Transverse colon (tissue), 4 donors: ENCODE data around the gene ZNRF4. TPM values are rescaled to one million over a fixed set of nuclear protein-coding genes. Genes with fewer than 3 reads are reported as not detected.

ENCODE experiments used
- DNase-seq: peaks from one replicate; pipeline ENCODE4 v3.0.0-alpha.2; 2019
- H3K27ac ChIP-seq, 4 donors: fragments of 200-600 bp; sonication (generic); 2 replicates each; pipeline ENCODE4 v1.5.1; 2016 to 2018; ENCODE audit warnings: inconsistent platforms in 4 of 4
- H3K27me3 ChIP-seq: fragments of 200-600 bp; sonication (generic); 2 replicates; pipeline ENCODE4 v1.5.1; 2017; ENCODE audit warnings: inconsistent platforms
- H3K36me3 ChIP-seq, 4 donors: fragments of 200-600 bp; sonication (generic); 2 replicates each; pipeline ENCODE4 v1.5.1; 2017 to 2019; ENCODE audit warnings: inconsistent platforms in 4 of 4
- H3K4me1 ChIP-seq, 4 donors: fragments of 200-600 bp; sonication (generic); 2 replicates each; pipeline ENCODE4 v1.5.1; 2017 to 2020; ENCODE audit warnings: inconsistent platforms in 4 of 4
- H3K4me3 ChIP-seq, 4 donors: fragments of 200-600 bp; sonication (generic); 1 replicate in 1 of 4; 2 replicates in 3 of 4; pipeline versions ENCODE4 v1.5.1 to v1.6.1; 2017 to 2019; ENCODE audit warnings: inconsistent platforms in 4 of 4
- H3K9me3 ChIP-seq, 2 donors: fragments of 200-600 bp; sonication (generic); 2 replicates each; pipeline ENCODE4 v1.5.1; 2017 to 2019; ENCODE audit warnings: inconsistent platforms in 2 of 2
- CTCF ChIP-seq, 5 experiments: fragments of 200-600 bp in 3 of 5; fragments of 450-650 bp in 2 of 5; sonication (generic) in 3 of 5; IDR thresholded peaks; 1 replicate in 2 of 5; 2 replicates in 3 of 5; pipeline ENCODE4 v1.5.1; 2016 to 2017; ENCODE audit warnings: antibody characterized with exemption in 5 of 5, inconsistent platforms in 3 of 5, mild to moderate bottlenecking in 2 of 5, moderate library complexity in 1 of 5
- EP300 ChIP-seq: sonication (generic); formaldehyde crosslinking; IDR thresholded peaks from one replicate; pipeline ENCODE4 v1.6.1; 2017; ENCODE audit warnings: antibody characterized with exemption, low read depth
- POLR2A ChIP-seq: fragments of 450-650 bp; IDR thresholded peaks from one replicate; pipeline ENCODE4 v1.6.1; 2016; ENCODE audit warnings: antibody characterized with exemption, mild to moderate bottlenecking, moderate library complexity
- POLR2AphosphoS5 ChIP-seq, 3 donors: sonication (generic); formaldehyde crosslinking; IDR thresholded peaks; one replicate each; pipeline ENCODE4 v1.6.1; 2016; ENCODE audit warnings: antibody characterized with exemption in 3 of 3
- WGBS, 2 donors: methylation state at CpG; one replicate each; pipeline ENCODE4 v1.1.5; 2018; ENCODE audit warnings: low coverage in 1 of 2; 5-methylcytosine and 5-hydroxymethylcytosine counted together
- in situ Hi-C, 4 donors: fragments of 200-750 bp; cut with MboI; loops; one replicate each; pipeline versions ENCODE4 v1.15.0 to v1.15.1; 2017; ENCODE audit warnings: low sequenced_read_pairs in 3 of 4, low pct_ligation_motif_present in 1 of 4, low pct_unique_long_range_greater_than_20kb in 1 of 4
- intact Hi-C: fragments of 100-400 bp; cut with DNase I; formaldehyde crosslinking; loops from one replicate; pipeline ENCODE4 v1.15.1; 2023; ENCODE audit warnings: low total_unique reads
- total RNA-seq, 4 donors: library from RNA; depleted of rRNA; stranded (reverse); fragments of >200 nt; gene quantifications; one replicate each; pipeline ENCODE4 v1.1.0, GENCODE V29; 2016

ZNRF4 gene
- total RNA-seq, 4 donors from 2014 or later, result not detected

- H3K4me1 ChIP-seq, result no peaks in the 10 kb centered on the region
- H3K4me3 ChIP-seq, result no peak overlapping the region
- TF ChIP-seq EP300 (no peak), POLR2AphosphoS5 (IDR thresholded peaks at IDR 0.05) (no peak), CTCF (IDR thresholded peaks at IDR 0.05) (no peak), POLR2A (no peak)
- H3K9me3 ChIP-seq, result peaks cover 0 to 11% of the 10 kb centered on the region in 2 donors
- H3K27ac ChIP-seq, result no peak overlapping the region
- DNase-seq, result no peak
- intact Hi-C loops, result no loop called here
- H3K36me3 ChIP-seq, result no peaks in the 10 kb centered on the region
- peaks cover 46% of the 10 kb centered on the region for H3K27me3 ChIP-seq
- whole genome bisulfite sequencing, 2 donors, result 36% methylated on average over 31 of the region's 32 CpGs; no CpG with 5 or more reads in 1 of the 2 donors
- in situ Hi-C loops, result no loop called here
These were observed 23.2 kb downstream of the ZNRF4 start for GRCh38 chr19:5478241-5478924.

GRCh38 chr19:5478925-5479588 lies 23.8 kb downstream of the ZNRF4 start:
- 63% methylated on average over 8 of the region's 8 CpGs; no CpG with 5 or more reads in 1 of the 2 donors for WGBS, 2 donors
- in situ Hi-C loops, result no loop called here
- intact Hi-C loops, result no loop called here
- DNase-seq, result no peak
- no peak for TF ChIP-seq POLR2AphosphoS5 (IDR thresholded peaks at IDR 0.05)
- no peak for TF ChIP-seq POLR2A
- TF ChIP-seq EP300, result no peak
- TF ChIP-seq CTCF (IDR thresholded peaks at IDR 0.05), result no peak
- Histone ChIP-seq H3K27ac (no peak overlapping the region), H3K27me3 (peaks cover 46% of the 10 kb centered on the region), H3K4me3 (no peak overlapping the region), H3K4me1 (no peaks in the 10 kb centered on the region), H3K36me3 (no peaks in the 10 kb centered on the region), H3K9me3 (peaks cover 0 to 11% of the 10 kb centered on the region in 2 donors)

GRCh38 chr19:5479958-5480357 lies 24.7 kb downstream of the ZNRF4 start:
- Histone ChIP-seq H3K4me3 (no peak overlapping the region), H3K27ac (no peak overlapping the region), H3K4me1 (no peaks in the 10 kb centered on the region), H3K36me3 (no peaks in the 10 kb centered on the region), H3K9me3 (peaks cover 0 to 11% of the 10 kb centered on the region in 2 donors), H3K27me3 (peaks cover 51% of the 10 kb centered on the region)
- intact Hi-C loops (no loop called here), in situ Hi-C loops (no loop called here)
- TF ChIP-seq POLR2A (no peak), CTCF (IDR thresholded peaks at IDR 0.05) (no peak), POLR2AphosphoS5 (IDR thresholded peaks at IDR 0.05) (no peak), EP300 (no peak)
- DNase-seq, result no peak
- 13 to 43% methylated on average over 6 to 14 of the region's 14 CpGs for WGBS, 2 donors

- DNase-seq, result peak; percentile 26
- intact Hi-C loops, result no loop called here
- Histone ChIP-seq H3K4me3 (no peak overlapping the region), H3K9me3 (peaks cover 0 to 11% of the 10 kb centered on the region in 2 donors), H3K27ac (no peak overlapping the region), H3K4me1 (no peaks in the 10 kb centered on the region), H3K36me3 (no peaks in the 10 kb centered on the region), H3K27me3 (peaks cover 51% of the 10 kb centered on the region)
- TF ChIP-seq POLR2A (no peak), POLR2AphosphoS5 (IDR thresholded peaks at IDR 0.05) (no peak), CTCF (IDR thresholded peaks at IDR 0.05) (peak; percentile 32 to 42 (median 36))
- 36 to 52% methylated on average over 4 to 6 of the region's 6 CpGs for WGBS, 2 donors
- in situ Hi-C loops, result no loop called here
These were observed 25.2 kb downstream of the ZNRF4 start for GRCh38 chr19:5480427-5480836.
